Activated naive CD4-positive, alpha-beta T cell treated with anti-CD3 and anti-CD28 coated beads for 36 hours (primary cell): ENCODE measurements around the gene FOXP4. TPM values are rescaled to one million over a fixed set of nuclear protein-coding genes. Genes with fewer than 3 reads are reported as not detected.

Experiments
- CTCF ChIA-PET: fragments of 350-600 bp; sonication (Branson Sonifier 250); formaldehyde crosslinking; loops from one replicate; lab custom pipeline; 2021; ENCODE audit warnings: antibody characterized with exemption; lab: Charles Lee
- DNase-seq: peaks from one replicate; pipeline ENCODE4 v3.0.0-alpha.2; 2020
- H3K27ac Mint-ChIP-seq: one replicate; pipeline ENCODE4 v1.8.0; 2021; ENCODE audit warnings: mild to moderate bottlenecking, mixed read lengths
- H3K27me3 Mint-ChIP-seq: one replicate; pipeline ENCODE4 v1.8.0; 2021; ENCODE audit warnings: low read depth, mixed read lengths
- H3K36me3 Mint-ChIP-seq: one replicate; pipeline ENCODE4 v1.8.0; 2021; ENCODE audit warnings: low read depth, mixed read lengths
- H3K4me1 Mint-ChIP-seq: one replicate; pipeline ENCODE4 v1.8.0; 2021; ENCODE audit warnings: low read depth, mixed read lengths
- H3K4me3 Mint-ChIP-seq: one replicate; pipeline ENCODE4 v1.8.0; 2021; ENCODE audit warnings: mild to moderate bottlenecking, moderate library complexity, mixed read lengths
- H3K9me3 Mint-ChIP-seq: one replicate; pipeline ENCODE4 v1.8.0; 2021; ENCODE audit warnings: mixed read lengths
- intact Hi-C: fragments of 100-400 bp; cut with micrococcal nuclease; formaldehyde crosslinking; loops from one replicate; pipeline ENCODE4 v1.15.1; 2023
- total RNA-seq, 2 experiments: library from RNA; stranded (reverse); gene quantifications; one replicate each; pipeline ENCODE4 v1.2.3, GENCODE V29; 2021

FOXP4 gene
- total RNA-seq, 2 experiments from 2014 or later: 15.9 to 16.0 TPM

- Mint-ChIP-seq H3K36me3 (peaks cover 5% of the 10 kb centered on the region), H3K27ac (no peak overlapping the region), H3K9me3 (no peaks in the 10 kb centered on the region), H3K4me1 (peaks cover 16% of the 10 kb centered on the region), H3K27me3 (no peaks in the 10 kb centered on the region), H3K4me3 (no peak overlapping the region)
- CTCF ChIA-PET: no interaction called here
- no peak for DNase-seq
- intact Hi-C loops: no loop called here
Observed at GRCh38 chr6:41575598-41575997, 29.4 kb downstream of the FOXP4 start.

GRCh38 chr6:41576667-41577066 is 30.5 kb downstream of the FOXP4 start:
- CTCF ChIA-PET: no interaction called here
- no peak for DNase-seq
- H3K4me3 Mint-ChIP-seq: no peak overlapping the region
- no peaks in the 10 kb centered on the region for H3K27me3 Mint-ChIP-seq
- H3K27ac Mint-ChIP-seq: no peak overlapping the region
- peaks cover 5% of the 10 kb centered on the region for H3K4me1 Mint-ChIP-seq
- no peaks in the 10 kb centered on the region for H3K9me3 Mint-ChIP-seq
- intact Hi-C loops: no loop called here
- peaks cover 5% of the 10 kb centered on the region for H3K36me3 Mint-ChIP-seq

- H3K27me3 Mint-ChIP-seq: no peaks in the 10 kb centered on the region
- CTCF ChIA-PET: interaction anchor here (2.1 kb wide), 1 partner anchor 209 kb away, joined by 7 read pairs; no protein-coding TSS in a partner anchor
Observed at GRCh38 chr6:41577356-41578216, 31.4 kb downstream of the FOXP4 start.

DNA sequence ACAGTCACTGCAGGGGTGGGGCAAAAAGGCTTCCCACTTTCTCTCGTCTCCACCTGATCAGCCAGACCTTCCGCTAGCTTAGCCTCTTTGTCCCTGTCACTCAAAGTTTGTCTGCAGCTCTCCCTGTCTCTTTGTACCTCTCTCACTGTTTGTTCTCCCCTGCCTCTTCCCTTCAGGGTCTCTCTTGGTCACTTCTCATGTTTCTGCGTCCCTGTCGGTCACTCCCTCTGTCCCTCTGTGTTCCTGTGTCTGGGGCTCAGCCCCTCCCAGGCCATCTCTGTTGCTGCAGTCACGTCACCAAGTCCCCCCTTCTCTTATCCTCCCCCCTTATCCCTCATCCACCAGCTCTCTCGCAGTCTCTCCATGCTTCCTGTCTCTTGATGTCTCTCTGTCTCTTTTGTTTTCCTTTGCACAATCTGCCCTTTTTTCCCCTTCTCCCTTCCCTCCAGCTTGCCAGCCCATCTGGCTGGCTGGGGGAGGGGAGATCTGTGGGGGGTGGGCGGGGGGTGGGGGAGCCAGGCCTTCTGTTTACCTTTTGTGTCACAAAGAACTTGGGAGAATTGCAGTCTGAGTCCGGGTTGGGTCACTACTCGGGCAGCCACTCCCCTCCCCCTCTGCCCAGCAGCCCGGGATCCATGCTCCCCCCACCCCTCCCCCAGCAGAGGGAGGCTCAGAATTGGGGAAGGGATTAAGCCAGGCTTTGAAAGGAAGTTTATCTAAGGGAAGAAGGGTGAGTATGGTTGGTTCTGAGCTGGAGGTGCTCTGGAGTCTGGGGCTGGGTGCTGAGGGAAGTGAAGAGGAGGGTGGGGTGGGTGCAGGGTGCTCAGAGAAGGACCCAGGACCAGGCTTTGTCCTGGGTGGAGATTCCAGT is 32.3 kb downstream of the FOXP4 start:
- Mint-ChIP-seq H3K4me3 (no peak overlapping the region), H3K4me1 (no peaks in the 10 kb centered on the region), H3K36me3 (peaks cover 2% of the 10 kb centered on the region), H3K9me3 (no peaks in the 10 kb centered on the region), H3K27me3 (no peaks in the 10 kb centered on the region), H3K27ac (no peak overlapping the region)
- DNase-seq: no peak
- CTCF ChIA-PET: interaction anchor here (1.5 to 2.1 kb wide), 2 partner anchors 135 to 210 kb away, joined by 3 to 7 read pairs; no protein-coding TSS in a partner anchor
- intact Hi-C loops: no loop called here

More at GRCh38 chr6:41577356-41578216, 31.4 kb downstream of the FOXP4 start:
- H3K9me3 Mint-ChIP-seq: no peaks in the 10 kb centered on the region
- no peak overlapping the region for H3K27ac Mint-ChIP-seq
- intact Hi-C loops: no loop called here
- H3K4me1 Mint-ChIP-seq: no peaks in the 10 kb centered on the region
- H3K36me3 Mint-ChIP-seq: peaks cover 5% of the 10 kb centered on the region
- DNase-seq: no peak
- no peak overlapping the region for H3K4me3 Mint-ChIP-seq

GRCh38 chr6:41579088-41579610 is 33.0 kb downstream of the FOXP4 start:
- no peaks in the 10 kb centered on the region for H3K27me3 Mint-ChIP-seq
- DNase-seq: no peak
- intact Hi-C loops: no loop called here
- no peaks in the 10 kb centered on the region for H3K9me3 Mint-ChIP-seq
- no peaks in the 10 kb centered on the region for H3K4me1 Mint-ChIP-seq
- no peak overlapping the region for H3K4me3 Mint-ChIP-seq
- CTCF ChIA-PET: interaction anchor here (0.9 to 2.1 kb wide), 4 partner anchors 10 to 211 kb away, joined by 3 to 7 read pairs (median 4); no protein-coding TSS in a partner anchor
- H3K27ac Mint-ChIP-seq: no peak overlapping the region
- peaks cover 2% of the 10 kb centered on the region for H3K36me3 Mint-ChIP-seq

GRCh38 chr6:41580690-41581089 is 34.5 kb downstream of the FOXP4 start:
- no peaks in the 10 kb centered on the region for H3K4me1 Mint-ChIP-seq
- no peak overlapping the region for H3K27ac Mint-ChIP-seq
- peaks cover 3% of the 10 kb centered on the region for H3K36me3 Mint-ChIP-seq
- H3K4me3 Mint-ChIP-seq: no peak overlapping the region
- H3K9me3 Mint-ChIP-seq: no peaks in the 10 kb centered on the region
- intact Hi-C loops: no loop called here
- no peak for DNase-seq
- CTCF ChIA-PET: interaction anchor here (0.5 to 0.9 kb wide), 2 partner anchors 9 to 22 kb away, joined by 3 read pairs; no protein-coding TSS in a partner anchor
- H3K27me3 Mint-ChIP-seq: no peaks in the 10 kb centered on the region

DNA sequence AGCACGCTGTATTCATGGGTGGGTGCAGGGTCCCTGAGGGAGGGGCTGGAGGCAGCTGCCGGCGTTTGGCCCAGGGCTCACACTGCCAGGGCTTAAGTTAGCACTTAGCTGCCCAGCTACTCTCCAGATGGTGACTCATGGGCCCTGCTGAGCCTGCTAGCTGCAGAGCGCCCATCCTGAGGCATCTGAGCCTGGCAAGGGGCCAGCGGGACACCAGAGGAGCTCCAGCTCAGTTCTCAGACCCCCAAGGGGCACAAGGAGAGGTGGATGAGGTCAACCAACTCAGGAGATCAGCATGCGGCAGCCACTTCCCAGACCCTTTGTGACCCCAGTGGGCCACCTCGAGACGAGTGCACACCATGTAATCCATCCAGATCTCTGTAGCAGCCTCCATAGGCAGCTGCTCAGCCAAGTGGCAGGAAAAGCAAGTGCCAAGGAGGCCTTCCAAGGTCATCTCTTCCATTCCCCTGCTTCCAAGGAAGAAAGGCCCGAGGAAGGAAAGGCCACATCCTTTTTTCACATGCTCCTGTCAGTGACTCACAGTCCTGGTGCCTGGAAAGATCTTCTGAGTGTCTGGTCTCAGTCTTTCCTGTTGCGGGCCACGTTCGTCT is 35.3 kb downstream of the FOXP4 start:
- no peak overlapping the region for H3K4me3 Mint-ChIP-seq
- H3K27ac Mint-ChIP-seq: no peak overlapping the region
- CTCF ChIA-PET: interaction anchor here (0.5 to 0.9 kb wide), 2 partner anchors 10 to 21 kb away, joined by 3 read pairs; no protein-coding TSS in a partner anchor
- H3K4me1 Mint-ChIP-seq: no peaks in the 10 kb centered on the region
- no peak for DNase-seq
- intact Hi-C loops: no loop called here
- H3K36me3 Mint-ChIP-seq: peaks cover 3% of the 10 kb centered on the region
- H3K9me3 Mint-ChIP-seq: no peaks in the 10 kb centered on the region
- no peaks in the 10 kb centered on the region for H3K27me3 Mint-ChIP-seq

GRCh38 chr6:41582540-41582939 is 36.4 kb downstream of the FOXP4 start:
- DNase-seq: no peak
- Mint-ChIP-seq H3K27ac (no peak overlapping the region), H3K4me3 (no peak overlapping the region), H3K27me3 (no peaks in the 10 kb centered on the region), H3K4me1 (no peaks in the 10 kb centered on the region), H3K36me3 (peaks cover 3% of the 10 kb centered on the region), H3K9me3 (no peaks in the 10 kb centered on the region)
- intact Hi-C loops: no loop called here
- CTCF ChIA-PET: no interaction called here

DNA sequence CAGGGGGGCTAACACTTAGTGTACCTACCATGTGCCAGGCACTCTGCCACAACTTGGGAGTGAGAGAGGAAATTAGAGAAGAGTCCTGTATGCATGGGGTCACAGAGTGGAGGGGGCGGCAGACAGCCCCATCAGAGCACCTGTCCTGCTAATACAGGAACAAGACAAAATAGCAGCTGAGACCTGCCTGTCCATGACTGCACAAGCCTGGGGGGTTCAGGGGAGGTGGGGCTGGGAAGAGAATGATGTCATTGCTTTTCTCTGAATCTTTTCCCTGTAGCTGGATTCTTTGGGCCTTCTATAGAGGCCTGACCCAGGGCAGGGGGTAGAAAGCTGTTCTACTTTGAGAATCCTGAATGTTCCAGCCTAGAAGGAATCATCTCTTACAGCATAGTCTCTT is 37.4 kb downstream of the FOXP4 start:
- H3K4me3 Mint-ChIP-seq: no peak overlapping the region
- H3K9me3 Mint-ChIP-seq: no peaks in the 10 kb centered on the region
- no peaks in the 10 kb centered on the region for H3K27me3 Mint-ChIP-seq
- no peaks in the 10 kb centered on the region for H3K4me1 Mint-ChIP-seq
- intact Hi-C loops: no loop called here
- no peak for DNase-seq
- no peak overlapping the region for H3K27ac Mint-ChIP-seq
- CTCF ChIA-PET: no interaction called here
- peaks cover 4% of the 10 kb centered on the region for H3K36me3 Mint-ChIP-seq

- intact Hi-C loops: no loop called here
- H3K9me3 Mint-ChIP-seq: no peaks in the 10 kb centered on the region
- H3K4me1 Mint-ChIP-seq: no peaks in the 10 kb centered on the region
- no peak for DNase-seq
- H3K27me3 Mint-ChIP-seq: no peaks in the 10 kb centered on the region
- CTCF ChIA-PET: interaction anchor here (1.3 kb wide), 1 partner anchor 161 kb away, joined by 3 read pairs; no protein-coding TSS in a partner anchor
- no peak overlapping the region for H3K4me3 Mint-ChIP-seq
- peaks cover 4% of the 10 kb centered on the region for H3K36me3 Mint-ChIP-seq
- no peak overlapping the region for H3K27ac Mint-ChIP-seq
Observed at GRCh38 chr6:41584205-41584604, 38.0 kb downstream of the FOXP4 start.

DNA sequence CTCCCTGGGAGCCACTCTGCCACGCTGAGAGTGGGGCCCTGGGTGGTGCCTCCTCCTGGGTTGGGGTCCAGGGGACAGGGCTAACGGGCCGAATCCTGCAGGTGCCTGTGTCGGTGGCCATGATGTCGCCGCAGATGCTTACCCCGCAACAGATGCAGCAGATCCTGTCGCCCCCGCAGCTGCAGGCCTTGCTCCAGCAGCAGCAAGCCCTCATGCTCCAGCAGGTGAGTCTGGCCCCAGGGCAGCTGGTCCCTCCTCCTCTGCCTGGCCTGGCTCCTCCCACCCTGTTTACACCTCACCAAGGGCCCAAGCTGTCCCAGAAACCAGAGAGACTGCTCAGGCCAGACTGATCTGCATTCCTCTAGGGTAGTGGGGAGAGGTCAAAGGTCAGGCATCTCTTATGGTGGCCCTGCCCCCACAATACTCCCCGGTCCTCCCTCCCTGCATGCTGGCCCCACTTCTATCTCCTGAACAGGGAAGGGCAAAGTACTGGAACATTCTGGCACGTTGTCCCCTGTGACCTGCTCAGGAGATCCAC is 38.6 kb downstream of the FOXP4 start:
- CTCF ChIA-PET: interaction anchor here (1.1 to 1.3 kb wide), 3 partner anchors 162 to 217 kb away, joined by 3 to 4 read pairs (median 4); no protein-coding TSS in a partner anchor
- no peak for DNase-seq
- no peaks in the 10 kb centered on the region for H3K9me3 Mint-ChIP-seq
- peaks cover 4% of the 10 kb centered on the region for H3K36me3 Mint-ChIP-seq
- no peaks in the 10 kb centered on the region for H3K27me3 Mint-ChIP-seq
- H3K27ac Mint-ChIP-seq: no peak overlapping the region
- H3K4me1 Mint-ChIP-seq: no peaks in the 10 kb centered on the region
- no peak overlapping the region for H3K4me3 Mint-ChIP-seq
- intact Hi-C loops: no loop called here
